Measurements from ENCODE around the gene SCYGR2.
"Not testable (repeated sequence)": the region's sequence is repeated elsewhere in the genome, so short reads cannot be mapped to it uniquely, and the experiment has no call there.

Gene SCYGR2

DNA sequence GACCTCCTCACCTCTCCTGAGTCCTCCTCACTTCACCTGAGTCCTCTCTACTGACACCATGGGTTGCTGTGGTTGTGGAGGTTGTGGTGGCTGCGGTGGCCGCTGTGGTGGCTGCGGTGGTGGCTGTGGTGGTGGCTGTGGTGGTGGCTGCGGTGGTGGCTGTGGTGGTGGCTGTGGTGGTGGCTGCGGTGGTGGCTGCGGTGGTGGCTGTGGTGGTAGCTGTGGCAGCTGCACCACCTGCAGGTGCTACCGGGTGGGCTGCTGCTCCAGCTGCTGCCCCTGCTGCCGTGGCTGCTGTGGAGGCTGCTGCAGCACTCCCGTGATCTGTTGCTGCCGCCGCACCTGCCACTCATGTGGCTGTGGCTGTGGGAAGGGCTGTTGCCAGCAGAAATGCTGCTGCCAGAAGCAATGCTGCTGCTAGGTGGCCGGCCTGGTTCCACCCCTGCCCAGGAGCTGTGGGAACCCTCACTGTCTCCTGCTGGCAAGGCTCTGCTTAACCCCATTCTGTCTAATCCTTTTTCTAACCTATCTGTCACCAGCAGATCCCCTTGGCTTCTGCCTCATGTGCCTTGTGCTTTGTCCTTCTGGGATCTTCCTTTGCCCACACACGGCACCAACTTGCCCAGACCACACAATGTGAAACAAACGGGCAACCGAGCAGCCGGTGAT is at the start of gene SCYGR2:
Gene SCYGR2, plus strand, starts transcription at position 59 of the 669 bp plus-strand sequence. Its CDS starts 0 bp downstream, at position 59.
- not testable (repeated sequence) for H3K4me3 ChIP-seq (replicated peaks; ENCODE audit: low read depth, low read length); H3K27me3 ChIP-seq (replicated peaks; ENCODE audit: control insufficient read depth, insufficient read depth, low read length); DNase-seq (ENCODE audit: extremely low read depth, insufficient read length); H3K36me3 ChIP-seq (ENCODE audit: control insufficient read depth, insufficient read depth, low read length)

GRCh38 chr2:227551836-227552235 is 46.9 kb upstream of the SCYGR2 start:
- no peak for DNase-seq (ENCODE audit: extremely low read depth, insufficient read length)
- no peaks in the 10 kb centered on the region for H3K27me3 ChIP-seq (replicated peaks; ENCODE audit: control insufficient read depth, insufficient read depth, low read length)
- peaks cover 3% of the 10 kb centered on the region for H3K36me3 ChIP-seq (ENCODE audit: control insufficient read depth, insufficient read depth, low read length)
- no peak for TF ChIP-seq CTCF (IDR thresholded peaks at IDR 0.05; ENCODE audit: insufficient read depth, low read length, poor library complexity, severe bottlenecking)
- no peak overlapping the region for H3K4me3 ChIP-seq (replicated peaks; ENCODE audit: low read depth, low read length)

GRCh38 chr2:227562581-227562980 is 36.1 kb upstream of the SCYGR2 start:
- H3K4me3 ChIP-seq (replicated peaks; ENCODE audit: low read depth, low read length): no peak overlapping the region
- TF ChIP-seq CTCF (IDR thresholded peaks at IDR 0.05; ENCODE audit: insufficient read depth, low read length, poor library complexity, severe bottlenecking): no peak
- H3K36me3 ChIP-seq (ENCODE audit: control insufficient read depth, insufficient read depth, low read length): peaks cover 2% of the 10 kb centered on the region
- H3K27me3 ChIP-seq (replicated peaks; ENCODE audit: control insufficient read depth, insufficient read depth, low read length): no peaks in the 10 kb centered on the region
- DNase-seq (ENCODE audit: extremely low read depth, insufficient read length): no peak

DNA sequence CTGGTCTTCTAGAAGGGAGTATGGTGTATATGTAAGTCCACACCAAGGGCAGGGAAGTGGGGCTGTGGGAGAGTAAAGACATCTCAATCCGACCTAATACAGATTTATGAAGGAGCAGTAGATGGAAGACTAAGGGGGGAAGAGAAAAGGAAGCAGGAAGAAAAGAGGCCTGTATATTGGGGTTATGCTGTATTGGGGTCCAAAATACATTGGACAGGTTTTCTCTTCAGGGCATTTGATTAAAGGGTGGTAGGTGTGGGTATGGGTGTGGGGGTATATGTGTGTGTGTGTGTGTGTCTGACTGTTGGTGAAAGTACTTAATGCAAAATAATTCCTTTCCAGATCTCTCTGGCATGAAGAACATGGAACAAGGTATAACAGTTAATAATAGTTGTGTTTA is 33.6 kb upstream of the SCYGR2 start:
- DNase-seq (ENCODE audit: extremely low read depth, insufficient read length): no peak
- Histone ChIP-seq H3K4me3 (replicated peaks; ENCODE audit: low read depth, low read length) (no peak overlapping the region), H3K36me3 (ENCODE audit: control insufficient read depth, insufficient read depth, low read length) (peaks cover 2% of the 10 kb centered on the region), H3K27me3 (replicated peaks; ENCODE audit: control insufficient read depth, insufficient read depth, low read length) (no peaks in the 10 kb centered on the region)
- no peak for TF ChIP-seq CTCF (IDR thresholded peaks at IDR 0.05; ENCODE audit: insufficient read depth, low read length, poor library complexity, severe bottlenecking)

GRCh38 chr2:227566012-227566411 is 32.7 kb upstream of the SCYGR2 start:
- no peak for TF ChIP-seq CTCF (IDR thresholded peaks at IDR 0.05; ENCODE audit: insufficient read depth, low read length, poor library complexity, severe bottlenecking)
- H3K27me3 ChIP-seq (replicated peaks; ENCODE audit: control insufficient read depth, insufficient read depth, low read length): no peaks in the 10 kb centered on the region

DNA sequence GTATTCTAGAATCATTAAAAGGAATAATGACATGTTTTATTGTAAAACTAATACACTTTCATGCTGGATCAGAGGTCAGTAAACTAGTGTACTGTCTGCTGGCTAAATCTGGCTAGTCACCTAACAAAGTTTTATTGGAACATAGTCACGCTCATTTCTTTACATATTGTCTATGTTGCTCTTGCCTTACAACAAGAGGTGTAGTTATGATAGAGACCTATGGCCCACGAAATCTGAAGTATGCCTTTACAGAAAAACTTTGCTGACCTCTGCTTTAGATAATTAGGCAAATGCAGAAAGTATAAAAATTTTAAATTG is 29.9 kb upstream of the SCYGR2 start:
- H3K36me3 ChIP-seq (ENCODE audit: control insufficient read depth, insufficient read depth, low read length): peaks cover 2% of the 10 kb centered on the region
- no peak for DNase-seq (ENCODE audit: extremely low read depth, insufficient read length)
- no peak overlapping the region for H3K4me3 ChIP-seq (replicated peaks; ENCODE audit: low read depth, low read length)
- H3K27me3 ChIP-seq (replicated peaks; ENCODE audit: control insufficient read depth, insufficient read depth, low read length): no peaks in the 10 kb centered on the region
- no peak for TF ChIP-seq CTCF (IDR thresholded peaks at IDR 0.05; ENCODE audit: insufficient read depth, low read length, poor library complexity, severe bottlenecking)

More at GRCh38 chr2:227566012-227566411, 32.7 kb upstream of the SCYGR2 start:
- no peak for DNase-seq (ENCODE audit: extremely low read depth, insufficient read length)
- no peak overlapping the region for H3K4me3 ChIP-seq (replicated peaks; ENCODE audit: low read depth, low read length)
- H3K36me3 ChIP-seq (ENCODE audit: control insufficient read depth, insufficient read depth, low read length): peaks cover 2% of the 10 kb centered on the region
